GM12865 (cell line): ENCODE data around the gene HADH.

Experiments
- DNase-seq: peaks from one replicate; pipeline ENCODE4 v3.0.0; 2010; ENCODE audit warnings: low read depth
- H3K4me3 ChIP-seq: 2 replicates; pipeline ENCODE4 v1.5.1; 2011; ENCODE audit warnings: mild to moderate bottlenecking, low read depth, low read length, control low read depth
- CTCF ChIP-seq: IDR thresholded peaks from 2 replicates; pipeline ENCODE4 v1.5.1; 2011; ENCODE audit warnings: low read length, control low read depth, low read depth, inconsistent platforms; ENCODE audit not compliant: insufficient read depth; ENCODE audit errors: missing control alignments

The HADH gene

GRCh38 chr4:107970063-107970798 is 19.5 kb upstream of the HADH start:
- H3K4me3 ChIP-seq = no peak overlapping the region
- DNase-seq = no peak
- TF ChIP-seq CTCF = no peak

GRCh38 chr4:107972605-107973004 is 17.1 kb upstream of the HADH start:
- H3K4me3 ChIP-seq = no peak overlapping the region
- DNase-seq = no peak
- TF ChIP-seq CTCF = no peak

GRCh38 chr4:107974523-107974922 is 15.2 kb upstream of the HADH start:
- no peak overlapping the region for H3K4me3 ChIP-seq
- no peak for DNase-seq
- no peak for TF ChIP-seq CTCF

- H3K4me3 ChIP-seq = no peak overlapping the region
- TF ChIP-seq CTCF = no peak
- no peak for DNase-seq
Observed at GRCh38 chr4:107977482-107977881, 12.2 kb upstream of the HADH start.

- H3K4me3 ChIP-seq = no peak overlapping the region
- DNase-seq = no peak
- TF ChIP-seq CTCF = no peak
Observed at GRCh38 chr4:107977966-107978705, 11.6 kb upstream of the HADH start.

- no peak for DNase-seq
- H3K4me3 ChIP-seq = no peak overlapping the region
Observed at GRCh38 chr4:107978716-107979451, 10.8 kb upstream of the HADH start.

More at GRCh38 chr4:107978716-107979451, 10.8 kb upstream of the HADH start:
- TF ChIP-seq CTCF = no peak
